Endothelial cell (in vitro differentiated cells): ENCODE measurements around the gene ZSCAN31. TPM values are rescaled to one million over a fixed set of nuclear protein-coding genes. Genes with fewer than 3 reads are reported as not detected.

Experiments used
- DNase-seq: peaks from one replicate; pipeline ENCODE4 v3.0.0; 2021; ENCODE audit warnings: low spot score
- H3K27ac Mint-ChIP-seq: one replicate; pipeline ENCODE4 v1.8.0; 2021; ENCODE audit warnings: mixed read lengths, inconsistent platforms; ENCODE audit not compliant: unreplicated experiment
- H3K27me3 Mint-ChIP-seq: one replicate; pipeline ENCODE4 v1.8.0; 2021; ENCODE audit warnings: mild to moderate bottlenecking, moderate library complexity, mixed read lengths, inconsistent platforms; ENCODE audit not compliant: unreplicated experiment
- H3K36me3 Mint-ChIP-seq: one replicate; pipeline ENCODE4 v1.8.0; 2021; ENCODE audit warnings: mild to moderate bottlenecking, low read depth, mixed read lengths, inconsistent platforms; ENCODE audit not compliant: unreplicated experiment
- H3K4me1 Mint-ChIP-seq: one replicate; pipeline ENCODE4 v1.8.0; 2021; ENCODE audit warnings: mild to moderate bottlenecking, mixed read lengths, inconsistent platforms; ENCODE audit not compliant: unreplicated experiment
- H3K4me3 Mint-ChIP-seq: one replicate; pipeline ENCODE4 v1.8.0; 2021; ENCODE audit warnings: mild to moderate bottlenecking, mixed read lengths, inconsistent platforms; ENCODE audit not compliant: unreplicated experiment
- H3K9me3 Mint-ChIP-seq: one replicate; pipeline ENCODE4 v1.8.0; 2021; ENCODE audit warnings: mixed read lengths, inconsistent platforms; ENCODE audit not compliant: unreplicated experiment
- total RNA-seq: library from RNA; stranded (reverse); fragmentation: NEBNext Ultra II Directional; extraction: Animal tissue kit (Norgen Biotek cat#: 25700); gene quantifications from one replicate; pipeline ENCODE4 v1.2.1, GENCODE V29; 2021; ENCODE audit not compliant: unreplicated experiment
- TF ChIP-seq, protein P1 (sequence below): fragments of 200-600 bp; sonication (generic); IDR thresholded peaks from one replicate; pipeline ENCODE4 v1.5.0; 2021; ENCODE audit warnings: antibody characterized with exemption; ENCODE audit not compliant: unreplicated experiment

The ZSCAN31 gene
- total RNA-seq, 1 donor from 2014 or later, result 3.7 TPM

DNA sequence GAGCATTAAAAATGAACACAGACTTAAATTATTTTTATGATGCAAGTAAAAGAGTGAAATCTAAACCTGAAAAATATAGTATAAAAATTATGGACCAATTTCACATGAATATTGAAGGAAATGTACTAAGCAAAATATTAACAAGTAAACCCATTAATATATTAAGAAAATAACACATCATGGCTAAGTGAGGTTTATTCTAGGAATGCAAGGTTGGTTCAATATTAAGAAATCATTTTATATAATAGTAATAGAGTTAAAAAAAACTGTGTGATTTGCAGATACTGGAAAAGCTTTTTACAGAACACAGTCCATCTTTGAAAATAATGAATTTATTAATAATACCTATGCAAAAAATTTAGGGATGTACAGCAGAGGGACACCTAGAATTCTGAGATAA lies 42.7 kb upstream of the ZSCAN31 start:
- Mint-ChIP-seq H3K4me1 (peaks cover 7% of the 10 kb centered on the region), H3K27me3 (no peaks in the 10 kb centered on the region), H3K36me3 (peaks cover 26% of the 10 kb centered on the region), H3K27ac (no peak overlapping the region), H3K9me3 (no peaks in the 10 kb centered on the region), H3K4me3 (no peak overlapping the region)
- TF ChIP-seq, protein P1, sequence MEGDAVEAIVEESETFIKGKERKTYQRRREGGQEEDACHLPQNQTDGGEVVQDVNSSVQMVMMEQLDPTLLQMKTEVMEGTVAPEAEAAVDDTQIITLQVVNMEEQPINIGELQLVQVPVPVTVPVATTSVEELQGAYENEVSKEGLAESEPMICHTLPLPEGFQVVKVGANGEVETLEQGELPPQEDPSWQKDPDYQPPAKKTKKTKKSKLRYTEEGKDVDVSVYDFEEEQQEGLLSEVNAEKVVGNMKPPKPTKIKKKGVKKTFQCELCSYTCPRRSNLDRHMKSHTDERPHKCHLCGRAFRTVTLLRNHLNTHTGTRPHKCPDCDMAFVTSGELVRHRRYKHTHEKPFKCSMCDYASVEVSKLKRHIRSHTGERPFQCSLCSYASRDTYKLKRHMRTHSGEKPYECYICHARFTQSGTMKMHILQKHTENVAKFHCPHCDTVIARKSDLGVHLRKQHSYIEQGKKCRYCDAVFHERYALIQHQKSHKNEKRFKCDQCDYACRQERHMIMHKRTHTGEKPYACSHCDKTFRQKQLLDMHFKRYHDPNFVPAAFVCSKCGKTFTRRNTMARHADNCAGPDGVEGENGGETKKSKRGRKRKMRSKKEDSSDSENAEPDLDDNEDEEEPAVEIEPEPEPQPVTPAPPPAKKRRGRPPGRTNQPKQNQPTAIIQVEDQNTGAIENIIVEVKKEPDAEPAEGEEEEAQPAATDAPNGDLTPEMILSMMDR, result no peak
- no peak for DNase-seq

DNA sequence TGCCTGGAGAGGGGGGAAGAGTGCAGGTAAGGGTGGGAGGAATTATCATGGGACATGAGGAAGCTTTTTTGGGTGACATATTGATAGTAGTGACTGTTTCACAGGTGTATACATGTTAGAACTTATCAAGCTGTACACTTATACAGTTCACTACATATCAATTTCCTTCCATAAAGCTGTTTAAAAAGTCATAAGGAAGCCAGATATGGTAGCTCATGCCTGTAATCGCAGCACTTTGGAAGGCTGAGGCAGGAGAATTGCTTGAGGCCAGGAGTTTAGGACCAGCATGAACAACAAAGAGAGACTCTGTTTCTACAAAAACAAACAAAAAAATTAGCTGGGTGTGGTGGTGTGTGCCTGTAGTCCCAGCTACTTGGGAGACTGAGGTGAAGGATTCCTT lies 41.9 kb upstream of the ZSCAN31 start:
- no peak overlapping the region for H3K27ac Mint-ChIP-seq
- no peak for DNase-seq
- peaks cover 26% of the 10 kb centered on the region for H3K36me3 Mint-ChIP-seq
- H3K4me3 Mint-ChIP-seq, result no peak overlapping the region
- no peaks in the 10 kb centered on the region for H3K27me3 Mint-ChIP-seq
- no peaks in the 10 kb centered on the region for H3K9me3 Mint-ChIP-seq
- H3K4me1 Mint-ChIP-seq, result peaks cover 3% of the 10 kb centered on the region
- TF ChIP-seq, protein P1, result no peak

DNA sequence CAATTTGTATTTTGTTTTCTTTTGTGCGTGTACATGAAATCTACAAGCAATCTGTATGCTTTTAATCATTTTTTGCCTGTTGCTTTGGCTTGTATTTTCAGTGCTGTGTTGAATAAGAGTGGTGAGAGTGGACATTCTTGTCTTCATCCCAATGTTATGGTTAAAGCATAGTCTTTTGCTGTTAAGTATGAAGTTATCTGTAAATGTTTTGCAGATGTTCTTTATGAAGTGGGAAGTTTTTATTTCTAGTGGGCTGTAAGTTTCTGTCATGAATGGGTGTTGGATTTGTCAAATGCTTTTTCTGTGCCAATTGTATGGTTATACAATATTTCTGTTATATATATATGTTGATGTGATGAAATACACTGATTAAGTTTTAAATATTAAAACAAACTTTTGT lies 38.0 kb upstream of the ZSCAN31 start:
- H3K27ac Mint-ChIP-seq, result no peak overlapping the region
- no peak for DNase-seq
- H3K9me3 Mint-ChIP-seq, result no peaks in the 10 kb centered on the region
- TF ChIP-seq, protein P1, result no peak
- peaks cover 2% of the 10 kb centered on the region for H3K27me3 Mint-ChIP-seq
- no peaks in the 10 kb centered on the region for H3K4me1 Mint-ChIP-seq
- H3K4me3 Mint-ChIP-seq, result no peak overlapping the region
- H3K36me3 Mint-ChIP-seq, result peaks cover 3% of the 10 kb centered on the region

DNA sequence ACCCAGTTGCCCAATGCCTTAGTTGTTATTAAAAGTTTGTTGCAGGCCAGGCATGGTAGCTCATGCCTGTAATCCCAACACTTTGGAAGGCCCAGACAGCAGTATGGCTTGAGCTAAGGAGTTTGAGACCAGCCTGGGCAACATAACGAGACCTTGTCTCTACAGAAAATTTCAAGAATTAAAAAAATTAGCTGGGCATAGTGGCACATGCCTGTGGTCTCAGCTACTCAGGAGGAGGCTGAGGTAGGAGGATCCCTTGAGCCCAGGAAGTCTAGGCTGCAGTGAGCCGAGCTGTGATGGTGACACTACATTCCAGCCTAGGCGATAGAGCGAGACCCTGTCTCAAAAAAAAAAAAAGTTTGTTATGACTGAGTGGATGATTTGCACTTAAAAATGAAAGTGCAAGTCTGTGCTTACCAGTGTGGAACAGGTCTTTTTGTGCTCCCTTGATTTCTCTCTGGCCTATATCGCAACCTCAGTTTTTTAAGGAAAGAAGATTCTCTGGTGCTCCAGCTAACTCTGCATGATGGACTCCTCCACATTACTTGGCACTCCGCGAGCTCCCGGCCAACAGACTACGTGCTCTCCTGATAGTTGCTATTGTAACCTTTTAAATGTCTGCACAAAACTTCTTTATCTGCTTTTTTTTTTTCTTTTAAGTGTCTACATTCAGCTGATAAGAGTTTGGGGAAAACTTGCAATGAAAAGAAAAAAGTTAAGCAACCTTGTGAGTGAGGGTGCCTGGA lies 35.9 kb upstream of the ZSCAN31 start:
- TF ChIP-seq, protein P1, result no peak

DNA sequence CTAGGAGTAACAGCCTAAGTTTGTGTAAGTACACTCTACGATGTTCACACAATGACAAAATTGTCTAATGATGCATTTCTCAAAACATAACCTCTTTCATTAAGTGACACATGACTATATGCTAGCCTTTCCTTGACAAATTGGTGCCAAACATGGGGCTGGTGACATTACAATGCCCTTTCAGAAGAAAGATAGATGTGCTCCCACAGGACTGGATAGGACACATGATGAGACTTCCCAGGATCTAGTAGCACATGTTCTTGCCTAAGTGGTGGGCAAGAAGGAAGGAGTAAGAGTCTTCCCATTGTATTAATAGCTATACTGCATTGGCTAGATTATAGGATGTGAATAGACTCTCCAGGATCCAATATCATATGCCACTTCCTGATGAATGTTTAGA lies 35.3 kb upstream of the ZSCAN31 start:
- Mint-ChIP-seq H3K4me3 (no peak overlapping the region), H3K27ac (no peak overlapping the region), H3K4me1 (no peaks in the 10 kb centered on the region), H3K27me3 (peaks cover 2% of the 10 kb centered on the region), H3K36me3 (peaks cover 12% of the 10 kb centered on the region), H3K9me3 (no peaks in the 10 kb centered on the region)
- TF ChIP-seq, protein P1, result no peak
- DNase-seq, result no peak

More for the DNA sequence above, 35.9 kb upstream of the ZSCAN31 start:
- DNase-seq, result no peak
- no peaks in the 10 kb centered on the region for H3K9me3 Mint-ChIP-seq
- H3K36me3 Mint-ChIP-seq, result peaks cover 8% of the 10 kb centered on the region
- H3K4me3 Mint-ChIP-seq, result no peak overlapping the region
- H3K27me3 Mint-ChIP-seq, result peaks cover 2% of the 10 kb centered on the region
- H3K4me1 Mint-ChIP-seq, result no peaks in the 10 kb centered on the region
- no peak overlapping the region for H3K27ac Mint-ChIP-seq
